ENCODE measurements around the gene CLCN7. TPM values are rescaled to one million over a fixed set of nuclear protein-coding genes. Genes with fewer than 3 reads are reported as not detected.

Gene CLCN7
- total and polyA plus RNA-seq, 2 experiments from 2014 or later: 17.4 to 53.8 TPM

DNA sequence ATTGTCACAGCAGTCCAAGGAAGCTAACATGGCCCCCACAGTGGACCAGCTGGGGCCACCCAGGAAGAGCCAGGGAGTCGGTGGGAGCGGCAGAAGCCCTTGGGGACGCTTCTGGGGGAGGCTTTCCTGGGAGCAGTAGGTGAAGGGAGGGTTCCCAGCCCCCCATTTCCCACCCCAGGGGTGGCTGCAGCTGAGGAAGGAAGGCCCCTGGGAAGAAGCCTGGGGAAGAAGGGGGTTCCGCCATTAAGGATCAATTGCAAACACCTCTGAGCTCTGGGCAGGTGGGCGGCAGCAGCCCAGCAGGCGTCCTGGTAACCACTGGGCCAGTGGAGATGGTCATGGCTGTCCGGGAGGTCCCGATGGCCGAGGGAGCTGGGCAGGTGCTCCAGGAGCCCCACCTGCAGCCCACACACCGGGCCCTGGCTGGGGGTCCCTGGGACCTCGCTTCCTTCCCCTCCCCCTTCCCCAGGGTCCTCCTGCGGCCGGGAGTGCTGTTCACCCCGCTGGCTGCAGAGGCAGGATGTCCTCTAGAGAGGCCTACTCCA, 44.5 kb downstream of the CLCN7 start:
- no peak for DNase-seq (ENCODE audit: low spot score)
- Histone ChIP-seq H3K4me1 (ENCODE audit: insufficient read depth) (no peaks in the 10 kb centered on the region), H3K4me3 (no peak overlapping the region), H3F3A (replicated peaks; ENCODE audit: low read depth) (no peaks in the 10 kb centered on the region), H3K9me2 (ENCODE audit: insufficient read depth) (no peaks in the 10 kb centered on the region), H3K36me3 (ENCODE audit: insufficient read depth) (no peaks in the 10 kb centered on the region), H3K4me2 (no peak overlapping the region), H3K27ac (ENCODE audit: low read depth) (no peak overlapping the region), H3K79me2 (replicated peaks; ENCODE audit: insufficient read depth) (no peaks in the 10 kb centered on the region), H3K27me3 (ENCODE audit: insufficient read depth) (no peaks in the 10 kb centered on the region), H4K20me1 (replicated peaks; ENCODE audit: insufficient read depth) (no peaks in the 10 kb centered on the region), H2AFZ (no peak overlapping the region)
- H3K27me3 Mint-ChIP-seq (ENCODE audit: insufficient read depth, low read depth, poor library complexity): peaks cover 9% of the 10 kb centered on the region
- no peak overlapping the region; the same call in 1 of the 2 replicates for H3K27ac Mint-ChIP-seq
- no peaks in the 10 kb centered on the region; the same call in 2 of the 3 replicates for H3K9me3 Mint-ChIP-seq
- no peaks in the 10 kb centered on the region for H3K36me3 Mint-ChIP-seq (ENCODE audit: low read depth)
- H3K4me3 Mint-ChIP-seq: no peak overlapping the region
- TF ChIP-seq ZNF114 (CRISPR knock-in tag; IDR thresholded peaks at IDR 0.05) (no peak), NANOG (IDR thresholded peaks at IDR 0.05; ENCODE audit: borderline replicate concordance) (no peak), ZNF331 (CRISPR knock-in tag; IDR thresholded peaks at IDR 0.05; ENCODE audit: low read depth) (no peak), JUNB (IDR thresholded peaks at IDR 0.05; ENCODE audit: unreplicated experiment) (no peak), STAT1 (IDR thresholded peaks at IDR 0.05; ENCODE audit: unreplicated experiment) (no peak), CREB1 (CRISPR knock-in tag; IDR thresholded peaks at IDR 0.05; ENCODE audit: low read depth) (no peak), POLR2AphosphoS5 (IDR thresholded peaks at IDR 0.05; ENCODE audit: low read depth) (no peak), EZH2phosphoT487 (IDR thresholded peaks at IDR 0.05; ENCODE audit: unreplicated experiment) (no peak), EZH2 (IDR thresholded peaks at IDR 0.05; ENCODE audit: low read depth, unreplicated experiment) (no peak)
- TF ChIP-seq, protein P1, sequence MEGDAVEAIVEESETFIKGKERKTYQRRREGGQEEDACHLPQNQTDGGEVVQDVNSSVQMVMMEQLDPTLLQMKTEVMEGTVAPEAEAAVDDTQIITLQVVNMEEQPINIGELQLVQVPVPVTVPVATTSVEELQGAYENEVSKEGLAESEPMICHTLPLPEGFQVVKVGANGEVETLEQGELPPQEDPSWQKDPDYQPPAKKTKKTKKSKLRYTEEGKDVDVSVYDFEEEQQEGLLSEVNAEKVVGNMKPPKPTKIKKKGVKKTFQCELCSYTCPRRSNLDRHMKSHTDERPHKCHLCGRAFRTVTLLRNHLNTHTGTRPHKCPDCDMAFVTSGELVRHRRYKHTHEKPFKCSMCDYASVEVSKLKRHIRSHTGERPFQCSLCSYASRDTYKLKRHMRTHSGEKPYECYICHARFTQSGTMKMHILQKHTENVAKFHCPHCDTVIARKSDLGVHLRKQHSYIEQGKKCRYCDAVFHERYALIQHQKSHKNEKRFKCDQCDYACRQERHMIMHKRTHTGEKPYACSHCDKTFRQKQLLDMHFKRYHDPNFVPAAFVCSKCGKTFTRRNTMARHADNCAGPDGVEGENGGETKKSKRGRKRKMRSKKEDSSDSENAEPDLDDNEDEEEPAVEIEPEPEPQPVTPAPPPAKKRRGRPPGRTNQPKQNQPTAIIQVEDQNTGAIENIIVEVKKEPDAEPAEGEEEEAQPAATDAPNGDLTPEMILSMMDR (conservative IDR thresholded peaks at IDR 0.05; ENCODE audit: low read depth in 2 of 2): no peak
- TF ChIP-seq, protein P2, sequence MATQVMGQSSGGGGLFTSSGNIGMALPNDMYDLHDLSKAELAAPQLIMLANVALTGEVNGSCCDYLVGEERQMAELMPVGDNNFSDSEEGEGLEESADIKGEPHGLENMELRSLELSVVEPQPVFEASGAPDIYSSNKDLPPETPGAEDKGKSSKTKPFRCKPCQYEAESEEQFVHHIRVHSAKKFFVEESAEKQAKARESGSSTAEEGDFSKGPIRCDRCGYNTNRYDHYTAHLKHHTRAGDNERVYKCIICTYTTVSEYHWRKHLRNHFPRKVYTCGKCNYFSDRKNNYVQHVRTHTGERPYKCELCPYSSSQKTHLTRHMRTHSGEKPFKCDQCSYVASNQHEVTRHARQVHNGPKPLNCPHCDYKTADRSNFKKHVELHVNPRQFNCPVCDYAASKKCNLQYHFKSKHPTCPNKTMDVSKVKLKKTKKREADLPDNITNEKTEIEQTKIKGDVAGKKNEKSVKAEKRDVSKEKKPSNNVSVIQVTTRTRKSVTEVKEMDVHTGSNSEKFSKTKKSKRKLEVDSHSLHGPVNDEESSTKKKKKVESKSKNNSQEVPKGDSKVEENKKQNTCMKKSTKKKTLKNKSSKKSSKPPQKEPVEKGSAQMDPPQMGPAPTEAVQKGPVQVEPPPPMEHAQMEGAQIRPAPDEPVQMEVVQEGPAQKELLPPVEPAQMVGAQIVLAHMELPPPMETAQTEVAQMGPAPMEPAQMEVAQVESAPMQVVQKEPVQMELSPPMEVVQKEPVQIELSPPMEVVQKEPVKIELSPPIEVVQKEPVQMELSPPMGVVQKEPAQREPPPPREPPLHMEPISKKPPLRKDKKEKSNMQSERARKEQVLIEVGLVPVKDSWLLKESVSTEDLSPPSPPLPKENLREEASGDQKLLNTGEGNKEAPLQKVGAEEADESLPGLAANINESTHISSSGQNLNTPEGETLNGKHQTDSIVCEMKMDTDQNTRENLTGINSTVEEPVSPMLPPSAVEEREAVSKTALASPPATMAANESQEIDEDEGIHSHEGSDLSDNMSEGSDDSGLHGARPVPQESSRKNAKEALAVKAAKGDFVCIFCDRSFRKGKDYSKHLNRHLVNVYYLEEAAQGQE (IDR thresholded peaks at IDR 0.05; ENCODE audit: unreplicated experiment): no peak
- TF ChIP-seq, protein P3, sequence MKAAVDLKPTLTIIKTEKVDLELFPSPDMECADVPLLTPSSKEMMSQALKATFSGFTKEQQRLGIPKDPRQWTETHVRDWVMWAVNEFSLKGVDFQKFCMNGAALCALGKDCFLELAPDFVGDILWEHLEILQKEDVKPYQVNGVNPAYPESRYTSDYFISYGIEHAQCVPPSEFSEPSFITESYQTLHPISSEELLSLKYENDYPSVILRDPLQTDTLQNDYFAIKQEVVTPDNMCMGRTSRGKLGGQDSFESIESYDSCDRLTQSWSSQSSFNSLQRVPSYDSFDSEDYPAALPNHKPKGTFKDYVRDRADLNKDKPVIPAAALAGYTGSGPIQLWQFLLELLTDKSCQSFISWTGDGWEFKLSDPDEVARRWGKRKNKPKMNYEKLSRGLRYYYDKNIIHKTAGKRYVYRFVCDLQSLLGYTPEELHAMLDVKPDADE (IDR thresholded peaks at IDR 0.05): no peak
- TF ChIP-seq, protein P4, sequence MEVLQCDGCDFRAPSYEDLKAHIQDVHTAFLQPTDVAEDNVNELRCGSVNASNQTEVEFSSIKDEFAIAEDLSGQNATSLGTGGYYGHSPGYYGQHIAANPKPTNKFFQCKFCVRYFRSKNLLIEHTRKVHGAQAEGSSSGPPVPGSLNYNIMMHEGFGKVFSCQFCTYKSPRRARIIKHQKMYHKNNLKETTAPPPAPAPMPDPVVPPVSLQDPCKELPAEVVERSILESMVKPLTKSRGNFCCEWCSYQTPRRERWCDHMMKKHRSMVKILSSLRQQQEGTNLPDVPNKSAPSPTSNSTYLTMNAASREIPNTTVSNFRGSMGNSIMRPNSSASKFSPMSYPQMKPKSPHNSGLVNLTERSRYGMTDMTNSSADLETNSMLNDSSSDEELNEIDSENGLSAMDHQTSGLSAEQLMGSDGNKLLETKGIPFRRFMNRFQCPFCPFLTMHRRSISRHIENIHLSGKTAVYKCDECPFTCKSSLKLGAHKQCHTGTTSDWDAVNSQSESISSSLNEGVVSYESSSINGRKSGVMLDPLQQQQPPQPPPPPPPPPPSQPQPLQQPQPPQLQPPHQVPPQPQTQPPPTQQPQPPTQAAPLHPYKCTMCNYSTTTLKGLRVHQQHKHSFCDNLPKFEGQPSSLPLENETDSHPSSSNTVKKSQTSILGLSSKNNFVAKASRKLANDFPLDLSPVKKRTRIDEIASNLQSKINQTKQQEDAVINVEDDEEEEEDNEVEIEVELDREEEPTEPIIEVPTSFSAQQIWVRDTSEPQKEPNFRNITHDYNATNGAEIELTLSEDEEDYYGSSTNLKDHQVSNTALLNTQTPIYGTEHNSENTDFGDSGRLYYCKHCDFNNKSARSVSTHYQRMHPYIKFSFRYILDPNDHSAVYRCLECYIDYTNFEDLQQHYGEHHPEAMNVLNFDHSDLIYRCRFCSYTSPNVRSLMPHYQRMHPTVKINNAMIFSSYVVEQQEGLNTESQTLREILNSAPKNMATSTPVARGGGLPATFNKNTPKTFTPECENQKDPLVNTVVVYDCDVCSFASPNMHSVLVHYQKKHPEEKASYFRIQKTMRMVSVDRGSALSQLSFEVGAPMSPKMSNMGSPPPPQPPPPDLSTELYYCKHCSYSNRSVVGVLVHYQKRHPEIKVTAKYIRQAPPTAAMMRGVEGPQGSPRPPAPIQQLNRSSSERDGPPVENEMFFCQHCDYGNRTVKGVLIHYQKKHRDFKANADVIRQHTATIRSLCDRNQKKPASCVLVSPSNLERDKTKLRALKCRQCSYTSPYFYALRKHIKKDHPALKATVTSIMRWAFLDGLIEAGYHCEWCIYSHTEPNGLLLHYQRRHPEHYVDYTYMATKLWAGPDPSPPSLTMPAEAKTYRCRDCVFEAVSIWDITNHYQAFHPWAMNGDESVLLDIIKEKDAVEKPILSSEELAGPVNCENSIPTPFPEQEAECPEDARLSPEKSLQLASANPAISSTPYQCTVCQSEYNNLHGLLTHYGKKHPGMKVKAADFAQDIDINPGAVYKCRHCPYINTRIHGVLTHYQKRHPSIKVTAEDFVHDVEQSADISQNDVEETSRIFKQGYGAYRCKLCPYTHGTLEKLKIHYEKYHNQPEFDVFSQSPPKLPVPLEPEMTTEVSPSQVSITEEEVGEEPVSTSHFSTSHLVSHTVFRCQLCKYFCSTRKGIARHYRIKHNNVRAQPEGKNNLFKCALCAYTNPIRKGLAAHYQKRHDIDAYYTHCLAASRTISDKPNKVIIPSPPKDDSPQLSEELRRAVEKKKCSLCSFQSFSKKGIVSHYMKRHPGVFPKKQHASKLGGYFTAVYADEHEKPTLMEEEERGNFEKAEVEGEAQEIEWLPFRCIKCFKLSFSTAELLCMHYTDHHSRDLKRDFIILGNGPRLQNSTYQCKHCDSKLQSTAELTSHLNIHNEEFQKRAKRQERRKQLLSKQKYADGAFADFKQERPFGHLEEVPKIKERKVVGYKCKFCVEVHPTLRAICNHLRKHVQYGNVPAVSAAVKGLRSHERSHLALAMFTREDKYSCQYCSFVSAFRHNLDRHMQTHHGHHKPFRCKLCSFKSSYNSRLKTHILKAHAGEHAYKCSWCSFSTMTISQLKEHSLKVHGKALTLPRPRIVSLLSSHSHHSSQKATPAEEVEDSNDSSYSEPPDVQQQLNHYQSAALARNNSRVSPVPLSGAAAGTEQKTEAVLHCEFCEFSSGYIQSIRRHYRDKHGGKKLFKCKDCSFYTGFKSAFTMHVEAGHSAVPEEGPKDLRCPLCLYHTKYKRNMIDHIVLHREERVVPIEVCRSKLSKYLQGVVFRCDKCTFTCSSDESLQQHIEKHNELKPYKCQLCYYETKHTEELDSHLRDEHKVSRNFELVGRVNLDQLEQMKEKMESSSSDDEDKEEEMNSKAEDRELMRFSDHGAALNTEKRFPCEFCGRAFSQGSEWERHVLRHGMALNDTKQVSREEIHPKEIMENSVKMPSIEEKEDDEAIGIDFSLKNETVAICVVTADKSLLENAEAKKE (CRISPR knock-in tag; IDR thresholded peaks at IDR 0.05): no peak
- H3K4me1 Mint-ChIP-seq: no peaks in the 10 kb centered on the region
- ATAC-seq: no peak

Data from GM23338 (cell line).